HEK293T (cell line): ENCODE measurements around the gene RHD.
"Not testable (repeated sequence)": the region's sequence is repeated elsewhere in the genome, so short reads cannot be mapped to it uniquely, and the experiment has no call there.

Source experiments
- ELF4 ChIP-seq: fragments of 450-650 bp; IDR thresholded peaks from 2 replicates; pipeline ENCODE4 v1.6.1; 2017; ENCODE audit warnings: antibody characterized with exemption
- FOXK2 ChIP-seq: fragments of 450-650 bp; IDR thresholded peaks from 2 replicates; pipeline ENCODE4 v1.6.1; 2016; ENCODE audit warnings: mild to moderate bottlenecking

DNA sequence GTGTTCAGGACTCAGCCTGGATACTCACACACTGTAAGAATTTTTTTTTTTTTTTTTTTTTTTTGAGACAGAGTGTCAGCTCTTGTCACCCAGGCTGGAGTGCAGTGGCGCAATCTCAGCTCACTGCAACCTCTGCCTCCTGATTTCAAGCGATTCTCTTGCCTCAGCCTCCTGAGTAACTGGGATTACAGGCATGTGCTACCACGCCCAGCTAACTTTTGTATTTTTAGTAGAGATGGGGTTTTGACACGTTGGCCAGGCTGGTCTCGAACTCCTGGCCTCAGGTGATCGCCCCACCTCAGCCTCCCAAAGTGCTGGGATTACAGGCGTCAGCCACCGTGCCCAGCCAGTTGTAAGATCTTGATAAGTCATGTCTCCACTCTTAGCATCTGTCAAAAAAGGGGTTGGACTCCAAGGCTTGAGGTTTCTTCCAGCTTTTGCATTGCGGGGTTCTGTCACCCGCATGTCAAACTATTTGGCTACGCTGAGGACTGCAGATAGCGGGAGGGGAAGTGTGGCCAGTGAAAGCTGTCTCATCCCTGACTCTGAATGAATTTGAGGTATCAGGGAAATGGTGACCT lies 97.5 kb downstream of the RHD start:
- not testable (repeated sequence) for TF ChIP-seq ELF4, FOXK2
